GM18873 (cell line): Measurements from ENCODE around the gene TOGARAM2.

Experiments used
- ATAC-seq: cut with Tn5 transposase; IDR thresholded peaks from one replicate; pipeline ENCODE4 v1.9.1; 2021; ENCODE audit warnings: mild to moderate bottlenecking, moderate library complexity, moderate number of reproducible peaks; ENCODE audit not compliant: unreplicated experiment, low FRiP score

The TOGARAM2 gene

DNA sequence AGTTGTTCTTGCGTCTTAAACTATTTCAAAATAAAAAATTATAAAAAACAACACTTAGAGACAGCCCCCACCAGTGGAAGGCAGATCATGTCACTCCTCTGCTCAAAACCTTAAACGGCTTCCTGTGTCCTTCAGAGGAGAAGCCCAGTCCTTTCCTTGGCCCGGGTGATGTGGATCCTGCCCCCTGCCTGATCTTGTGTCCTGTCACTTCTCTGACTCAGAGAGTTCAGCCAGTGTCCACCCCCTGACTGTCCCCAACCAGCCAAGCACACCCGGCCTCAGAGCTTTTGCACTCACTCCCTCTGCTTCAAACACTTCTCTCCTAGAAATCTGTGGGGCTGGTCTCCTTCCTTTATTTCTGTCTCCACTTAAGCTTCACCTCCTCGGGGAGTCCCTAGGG lies 35.4 kb downstream of the TOGARAM2 start:
- no peak for ATAC-seq

DNA sequence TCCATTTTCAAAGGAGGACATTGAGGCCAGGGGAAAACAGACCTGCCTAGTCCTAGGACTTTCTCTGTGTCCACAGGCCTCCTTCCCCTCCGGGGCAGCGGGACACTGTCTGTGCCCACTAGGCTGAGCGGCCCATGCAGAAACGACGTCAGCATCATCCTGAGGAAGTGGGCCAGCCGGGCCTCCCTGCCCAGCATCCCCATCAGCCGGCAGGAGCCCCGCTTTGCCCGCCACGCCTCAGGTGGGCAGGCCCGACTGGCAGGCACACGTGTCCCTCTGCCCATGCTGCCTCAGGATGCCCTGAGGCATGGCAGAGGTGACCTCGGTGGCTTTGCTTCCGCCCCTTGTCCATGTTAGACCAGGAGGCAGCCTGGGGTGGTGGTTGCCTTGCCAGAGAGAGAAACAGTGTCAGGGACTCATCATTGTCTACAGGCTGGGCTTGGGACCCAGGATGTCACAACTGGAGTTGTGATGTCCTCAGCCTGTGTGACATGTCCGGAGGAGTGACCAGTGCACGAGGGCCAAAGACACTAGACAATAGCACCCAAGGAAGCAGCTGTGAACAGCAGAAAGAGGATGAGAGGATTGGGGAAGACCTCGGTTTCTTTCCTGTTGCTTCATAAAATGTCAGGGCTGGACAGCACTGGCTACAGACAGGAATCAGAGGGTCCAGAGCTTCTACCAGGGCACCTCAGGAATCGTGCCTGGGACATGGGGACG lies 36.8 kb downstream of the TOGARAM2 start:
- no peak for ATAC-seq

DNA sequence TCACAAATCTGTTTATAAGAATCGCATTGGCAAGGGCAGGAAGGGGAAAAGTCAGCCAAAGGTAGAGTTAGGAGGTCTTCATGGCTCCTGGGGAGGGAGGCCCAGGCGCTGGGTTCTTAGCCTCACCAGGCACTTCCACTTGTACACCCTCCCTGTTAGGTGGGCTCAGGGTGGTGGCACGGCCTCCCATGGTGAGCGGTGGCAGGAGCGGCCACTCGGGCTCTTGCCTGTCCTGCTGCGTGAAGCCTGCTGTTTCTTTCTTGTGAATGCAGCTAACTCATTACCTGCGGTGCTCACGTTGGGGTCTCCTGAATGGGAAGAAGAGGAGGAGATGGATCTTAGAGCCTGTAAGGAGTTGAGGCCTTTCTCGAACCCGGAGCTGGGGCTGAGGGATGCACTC lies 40.8 kb downstream of the TOGARAM2 start:
- no peak for ATAC-seq

DNA sequence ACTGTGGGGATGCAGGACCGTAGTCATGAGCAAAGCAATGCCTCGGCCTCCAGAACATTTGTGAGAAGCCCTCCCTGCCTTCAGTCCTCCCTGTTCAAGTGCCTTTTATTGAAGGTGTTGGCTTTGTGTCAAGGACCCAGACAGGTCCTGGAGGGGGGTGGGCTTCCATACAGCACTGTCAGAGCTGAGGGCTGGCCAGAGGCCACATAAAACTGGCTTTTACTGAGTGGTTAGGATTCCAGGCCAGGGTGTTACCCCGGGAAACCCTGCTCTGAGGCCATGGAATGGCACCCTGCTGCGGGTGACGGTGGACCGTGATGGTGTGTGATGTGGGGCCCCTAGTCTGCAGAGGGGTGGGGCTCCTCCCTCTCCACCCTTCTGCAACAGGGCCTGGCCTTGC lies 41.6 kb downstream of the TOGARAM2 start:
- ATAC-seq, result no peak

DNA sequence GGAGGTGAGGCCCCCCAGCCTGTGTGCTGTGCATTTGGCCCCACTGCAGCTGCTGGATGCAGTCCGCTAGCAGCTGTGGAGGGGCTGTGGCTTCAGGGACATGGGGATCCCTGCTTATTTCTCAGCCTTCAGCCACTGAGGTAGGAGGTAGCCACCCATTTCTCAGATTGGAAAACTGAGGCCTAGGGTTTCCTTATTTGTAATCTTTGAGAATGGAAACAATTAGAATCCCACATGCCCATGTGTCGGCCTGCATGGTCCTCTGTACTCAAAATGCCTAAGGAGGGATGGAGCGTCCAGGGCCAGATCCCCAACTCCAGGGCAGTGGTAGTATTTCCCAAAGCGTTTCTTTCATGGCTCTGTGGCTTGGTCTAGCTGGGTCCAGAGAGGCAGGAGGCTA lies 42.1 kb downstream of the TOGARAM2 start:
- ATAC-seq, result no peak

DNA sequence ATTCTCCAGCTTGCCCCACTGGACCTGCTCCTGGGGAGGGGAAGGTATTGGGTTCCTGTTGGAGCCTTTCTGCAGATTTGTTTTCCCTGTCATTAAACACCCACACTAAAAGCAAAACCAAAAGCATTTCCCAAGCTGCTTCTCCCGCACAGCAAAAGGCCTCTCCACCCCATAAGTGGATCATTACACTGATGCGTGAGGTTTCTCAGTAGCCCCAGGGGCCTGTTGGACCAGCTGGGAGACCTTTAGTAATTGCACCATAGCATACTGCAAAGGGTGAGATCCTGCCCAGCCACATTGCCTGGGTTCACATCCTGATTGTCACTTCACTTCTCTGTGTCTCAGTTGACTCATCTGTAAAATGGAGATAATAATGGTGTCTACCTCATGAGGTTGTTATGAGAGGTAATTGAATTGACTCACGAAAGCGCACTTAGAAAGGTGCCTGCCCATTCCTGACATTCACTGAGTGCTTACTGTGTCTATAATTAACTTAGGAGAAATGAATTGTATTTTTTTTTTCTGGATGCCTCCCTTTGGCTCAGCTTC lies 43.9 kb downstream of the TOGARAM2 start:
- no peak for ATAC-seq

DNA sequence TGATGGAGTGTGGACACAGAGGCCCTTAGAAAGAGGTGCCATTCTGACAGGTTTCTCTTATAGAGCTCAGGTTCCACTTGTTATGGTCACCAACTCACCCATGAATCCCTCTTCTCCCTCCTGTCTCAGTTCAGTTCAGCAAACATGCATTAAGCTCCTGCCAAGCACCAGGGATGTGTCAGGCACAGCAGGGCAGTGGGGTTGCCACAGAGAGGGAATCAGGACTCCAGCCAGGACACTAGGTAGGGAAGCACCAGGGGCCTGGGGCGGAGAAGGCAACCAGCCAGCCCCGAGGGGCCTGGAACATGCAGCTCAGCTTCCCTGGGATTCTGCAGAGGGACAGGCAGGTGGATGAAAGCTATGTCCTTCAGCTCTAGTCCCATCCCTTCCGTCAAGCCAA lies 44.6 kb downstream of the TOGARAM2 start:
- ATAC-seq, result no peak

DNA sequence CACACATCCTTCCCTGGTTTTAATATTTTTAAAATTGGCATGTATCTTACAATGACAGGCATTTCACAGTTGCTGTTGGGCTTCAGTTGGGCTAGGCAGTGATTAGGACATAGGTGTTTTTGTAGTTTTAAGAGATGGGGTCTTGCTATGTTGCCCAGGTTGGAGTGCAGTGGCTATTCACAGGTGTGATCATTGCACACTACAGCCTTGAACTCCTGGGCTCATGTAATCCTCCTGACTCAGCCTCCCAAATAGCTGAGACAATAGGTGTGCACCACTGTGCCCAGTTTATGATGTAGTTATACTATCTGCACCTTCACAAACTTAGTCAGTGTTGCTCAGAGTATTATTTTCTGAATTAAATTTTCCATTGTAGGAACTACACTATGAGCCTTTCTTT lies 49.9 kb downstream of the TOGARAM2 start:
- no peak for ATAC-seq

DNA sequence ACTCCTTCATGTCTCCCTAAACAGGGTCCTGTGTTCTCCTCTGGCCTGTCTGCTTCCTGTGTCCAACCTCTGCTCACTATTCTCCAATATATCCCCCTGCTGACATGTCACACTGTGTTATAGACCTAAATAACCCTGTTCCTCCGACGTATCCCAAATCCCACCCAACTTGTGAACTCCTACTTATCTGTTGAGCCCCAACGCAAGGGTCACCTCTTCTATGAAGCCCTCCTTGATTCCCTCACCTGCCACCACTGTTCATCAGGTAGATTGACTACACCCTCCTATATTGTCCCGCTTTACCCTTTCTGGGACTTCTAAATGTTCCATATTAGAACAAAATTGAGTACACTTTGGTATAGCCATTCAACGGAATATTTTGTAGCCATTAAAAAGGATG lies 51.1 kb downstream of the TOGARAM2 start:
- ATAC-seq, result no peak

DNA sequence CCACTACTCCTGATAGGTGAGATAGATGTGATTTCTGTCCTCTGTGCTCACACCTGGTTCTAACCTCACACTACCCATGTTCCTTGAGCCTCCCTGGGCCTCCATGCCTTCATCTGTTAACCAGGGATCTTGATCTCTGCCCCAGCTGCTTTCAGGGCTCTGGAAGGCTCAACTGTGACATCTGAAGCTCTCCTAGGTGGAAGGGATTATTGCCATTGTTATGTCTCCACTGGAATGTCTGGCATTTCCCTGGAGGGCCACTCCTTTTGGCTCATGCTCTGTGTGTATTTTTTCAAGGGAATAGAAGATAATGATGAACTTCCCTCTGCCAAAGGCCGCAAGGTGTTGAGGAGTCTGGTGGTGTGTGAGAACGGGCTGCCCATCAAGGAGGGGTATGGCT lies 52.1 kb downstream of the TOGARAM2 start:
- no peak for ATAC-seq

DNA sequence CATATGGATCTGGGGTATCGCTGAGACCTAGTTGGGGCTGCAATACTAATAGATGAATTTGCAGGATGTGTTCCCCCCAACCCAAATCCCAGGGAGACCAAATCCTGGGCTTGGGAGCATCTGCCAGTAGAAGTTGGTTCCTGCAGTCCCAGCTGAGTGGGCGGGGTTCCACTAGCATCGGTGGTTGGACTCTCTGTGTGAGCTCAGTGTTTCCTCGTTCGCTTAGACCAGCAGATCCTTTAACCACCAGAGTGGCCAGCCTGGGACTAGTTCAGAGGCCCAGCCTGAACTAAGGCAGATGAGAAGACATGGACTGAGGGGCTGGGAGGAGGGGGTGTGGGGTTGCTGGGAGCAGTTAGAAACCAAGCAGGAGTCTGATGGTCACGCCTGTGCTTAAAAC lies 52.6 kb downstream of the TOGARAM2 start:
- no peak for ATAC-seq

DNA sequence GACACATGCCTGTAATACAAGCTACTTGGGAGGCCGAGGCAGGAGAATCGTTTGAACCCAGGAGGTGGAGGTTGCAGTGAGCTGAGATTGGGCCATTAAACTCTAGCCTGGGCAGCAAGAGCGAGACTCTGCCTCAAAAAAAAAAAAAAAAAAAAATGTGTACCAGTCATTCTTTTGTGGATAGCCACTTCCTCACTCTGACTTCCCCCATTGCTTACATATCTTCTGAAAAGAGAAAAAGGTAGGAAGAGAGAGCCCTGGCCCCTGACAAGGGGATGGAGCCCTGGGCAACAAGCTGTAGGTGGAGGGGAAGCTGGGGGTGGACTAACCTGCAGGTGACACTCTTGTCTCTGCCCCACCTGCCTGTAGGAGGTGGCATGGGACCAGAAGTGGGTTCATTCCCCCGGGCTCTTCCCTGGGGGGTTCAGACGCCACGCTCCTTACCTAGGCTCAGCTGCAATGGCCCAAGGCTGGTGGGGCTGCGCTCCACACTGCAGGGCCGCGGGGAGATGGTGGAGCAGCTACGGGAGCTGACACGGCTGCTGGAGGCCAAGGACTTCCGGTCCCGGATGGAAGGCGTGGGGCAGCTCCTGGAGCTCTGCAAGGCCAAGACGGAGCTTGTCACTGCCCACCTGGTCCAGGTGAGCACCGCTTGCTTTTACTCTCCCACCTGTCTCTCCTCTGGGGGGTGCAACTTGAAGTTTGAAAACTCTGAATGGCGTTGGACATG lies 54.1 kb downstream of the TOGARAM2 start:
- ATAC-seq, result no peak

DNA sequence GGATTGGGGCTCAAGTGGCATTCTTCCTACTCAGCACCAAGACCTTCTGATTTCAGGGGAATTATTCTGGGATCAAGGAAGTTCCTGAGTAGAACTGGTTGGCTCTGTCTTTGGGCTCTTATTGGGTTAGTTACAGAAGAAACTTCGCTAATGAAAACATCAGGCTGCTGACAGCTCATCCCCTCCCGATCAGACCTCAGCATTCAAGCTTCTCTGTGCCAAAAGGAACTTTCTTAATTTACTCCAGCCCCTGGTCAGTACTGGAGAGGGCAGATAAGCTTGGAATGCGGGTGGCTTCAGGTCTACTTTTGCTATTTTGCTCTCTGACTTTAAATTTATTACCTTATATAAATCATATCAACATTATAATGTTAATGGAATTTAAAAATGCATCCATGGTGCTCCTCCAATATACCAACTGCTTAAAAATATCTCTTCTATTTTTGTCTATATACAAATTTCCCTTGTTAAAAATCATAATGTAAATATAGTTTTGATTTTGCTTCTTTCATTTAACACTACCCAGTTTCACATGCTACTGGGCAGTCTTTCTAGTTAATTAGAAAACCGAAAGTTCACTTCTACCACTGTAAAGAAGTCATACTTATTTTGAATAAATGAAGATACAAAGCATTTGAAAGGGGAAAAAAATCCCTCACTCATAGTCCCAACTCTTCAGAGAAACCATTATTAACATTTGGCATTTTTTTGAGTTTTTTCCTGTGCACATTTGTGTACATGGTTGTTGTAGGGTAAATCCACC lies 58.8 kb downstream of the TOGARAM2 start:
- no peak for ATAC-seq

DNA sequence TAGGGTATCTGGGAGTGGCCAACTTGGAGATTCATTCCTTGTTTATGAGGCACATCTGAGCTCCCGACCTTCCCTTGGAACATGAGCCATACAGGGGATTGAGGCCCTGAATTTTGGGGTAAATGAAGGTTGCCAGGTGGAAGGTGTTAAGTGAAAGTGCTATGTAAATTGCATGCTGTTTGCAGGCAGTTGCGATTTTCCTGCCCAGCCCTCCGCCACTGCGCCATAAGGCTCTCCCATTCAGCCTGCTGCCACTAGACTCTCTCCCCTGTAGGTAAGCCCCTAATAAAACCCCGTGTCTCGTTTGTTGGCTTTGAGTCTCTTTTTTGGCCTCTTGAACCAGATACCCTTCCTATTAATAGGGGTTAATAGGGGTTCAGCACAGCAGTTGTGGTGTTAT lies 59.5 kb downstream of the TOGARAM2 start:
- ATAC-seq, result no peak

DNA sequence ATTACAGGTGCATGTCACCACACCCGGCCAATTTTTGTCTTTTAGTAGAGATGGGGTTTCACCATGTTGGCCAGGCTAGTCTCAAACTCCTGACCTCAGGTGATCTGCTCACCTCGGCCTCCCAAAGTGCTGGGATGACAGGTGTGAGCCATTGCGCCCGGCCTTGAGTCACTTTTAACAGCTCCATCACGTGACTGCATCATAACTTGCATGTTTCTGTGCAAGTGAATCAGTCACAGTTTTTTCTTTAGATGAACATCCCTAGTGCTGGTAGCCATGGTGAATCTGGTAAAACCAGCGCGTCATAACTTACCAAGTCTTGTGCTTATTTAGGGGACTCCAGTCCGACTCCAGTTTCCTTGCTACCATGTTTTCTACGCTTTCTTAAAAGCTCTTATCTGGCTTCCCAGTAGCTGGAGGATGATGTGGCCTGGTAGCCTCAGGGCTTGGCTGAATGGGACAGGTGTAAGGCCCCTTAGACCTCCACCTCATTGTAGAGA lies 60.1 kb downstream of the TOGARAM2 start:
- no peak for ATAC-seq

DNA sequence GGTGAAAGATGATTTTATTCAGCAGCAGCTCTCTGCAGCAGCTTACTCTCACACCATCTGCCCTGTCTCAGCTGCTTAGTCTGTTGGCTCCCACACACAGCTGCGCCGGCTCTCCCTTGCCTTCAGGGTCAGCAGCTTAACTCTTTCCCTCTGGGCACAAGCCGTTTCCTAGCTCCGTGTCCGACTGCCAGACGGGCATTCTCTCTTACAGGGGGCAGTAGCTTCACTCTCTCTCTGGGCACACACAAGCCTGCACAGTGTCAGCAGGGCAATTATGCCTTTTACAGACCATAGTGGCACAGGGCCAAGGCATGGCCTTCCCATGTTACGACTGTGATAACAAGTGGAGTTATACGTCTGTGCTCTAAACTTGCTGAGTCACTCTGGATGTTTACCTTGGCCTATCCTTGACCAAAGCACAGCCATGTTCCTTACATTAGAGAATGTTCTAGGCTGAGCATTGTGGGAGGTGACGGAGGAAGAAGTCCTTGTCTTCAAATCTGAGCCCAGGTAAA lies 61.5 kb downstream of the TOGARAM2 start:
- no peak for ATAC-seq

DNA sequence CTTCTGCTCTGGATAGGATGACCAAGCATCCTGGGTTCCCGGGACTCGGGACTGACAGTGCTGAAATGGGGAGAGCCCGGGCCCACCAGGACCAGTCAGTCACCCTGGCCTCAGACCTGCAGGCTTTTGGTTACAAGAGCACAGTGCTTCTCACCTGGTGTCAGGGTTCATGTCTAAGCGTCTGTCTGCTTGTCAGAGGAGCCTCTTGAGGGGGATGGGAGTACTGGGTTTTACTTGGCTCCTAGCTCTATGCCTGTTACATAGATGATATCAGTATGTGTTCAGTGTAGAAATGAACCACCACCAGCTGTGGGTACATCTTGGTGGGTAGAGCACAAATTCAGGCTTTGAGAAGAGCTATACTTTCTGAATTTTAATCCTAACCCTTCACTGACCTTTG lies 63.4 kb downstream of the TOGARAM2 start:
- ATAC-seq, result no peak

DNA sequence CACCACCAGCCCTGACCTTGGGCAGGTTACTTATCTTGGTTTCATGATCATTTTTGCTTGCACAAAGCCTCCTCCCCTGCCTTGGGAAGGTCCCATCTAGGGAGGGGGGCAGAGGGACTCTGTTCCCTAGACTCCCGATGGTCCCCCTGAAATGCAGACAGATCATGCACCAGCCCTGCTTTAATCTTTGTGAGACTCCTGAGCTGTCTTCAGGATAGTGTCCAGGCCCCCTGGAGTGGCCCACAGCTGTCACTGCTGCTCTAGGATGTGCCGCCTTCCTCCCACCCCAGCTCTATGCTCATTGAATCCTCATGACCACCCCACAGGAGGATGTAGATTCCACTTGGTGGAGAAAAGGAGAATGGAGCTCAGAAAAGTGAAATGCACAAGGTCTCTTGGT lies 65.2 kb downstream of the TOGARAM2 start:
- no peak for ATAC-seq

DNA sequence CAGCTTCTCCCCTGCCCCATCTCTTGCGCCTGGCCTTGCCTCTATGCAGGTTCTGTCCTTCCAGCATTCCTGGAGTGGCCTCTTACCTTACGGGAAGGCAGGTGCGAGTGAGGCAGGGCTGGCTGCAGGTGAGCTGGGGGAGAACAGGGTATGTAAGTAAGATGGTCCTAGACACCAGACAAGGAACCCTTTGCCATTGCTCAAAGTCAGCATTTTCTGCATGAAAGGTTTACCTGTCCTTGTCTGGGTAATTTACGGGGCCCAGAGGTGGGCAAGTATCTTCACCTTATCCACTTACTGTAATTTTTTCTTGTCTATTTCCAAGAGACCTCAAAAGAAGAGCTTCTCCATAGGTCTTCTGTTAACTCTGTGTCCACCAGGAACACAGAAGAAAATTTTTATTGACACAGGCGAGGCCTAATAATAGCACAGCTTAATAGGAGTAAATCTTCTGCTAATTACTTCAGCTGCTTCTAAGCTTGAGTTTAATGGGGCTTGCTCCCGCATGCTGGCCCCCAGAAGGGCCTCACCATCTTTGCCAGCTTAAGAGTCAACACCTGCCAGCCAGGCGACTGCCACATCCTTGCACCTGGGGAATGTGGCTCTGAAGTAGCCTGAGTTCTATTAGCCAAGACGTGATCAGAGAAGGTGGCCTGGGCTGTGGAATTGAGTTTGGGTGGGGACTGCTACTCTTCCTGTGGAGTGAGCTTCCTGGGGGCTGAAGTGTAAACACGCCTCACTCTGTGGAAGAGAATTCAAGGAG lies 66.2 kb downstream of the TOGARAM2 start:
- ATAC-seq, result no peak

DNA sequence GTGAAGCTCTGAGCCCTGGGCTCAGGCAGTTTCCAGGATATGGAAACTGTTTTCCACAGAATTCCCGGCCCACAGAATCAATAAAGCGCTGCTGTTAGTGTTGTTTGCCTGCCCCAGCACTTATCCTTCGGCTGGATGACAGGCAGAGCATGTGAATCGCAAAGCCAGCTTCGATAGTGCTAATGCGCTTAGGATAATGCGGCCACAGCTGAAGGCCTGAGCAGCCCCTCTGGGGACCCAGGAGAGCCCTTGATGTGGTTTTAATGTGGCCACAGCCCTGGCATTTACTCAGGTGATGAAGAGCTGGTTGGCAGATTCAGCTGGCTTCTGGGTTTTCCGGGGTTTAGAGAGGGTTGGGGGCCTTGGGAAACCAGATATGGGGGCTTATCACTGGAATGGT lies 69.5 kb downstream of the TOGARAM2 start:
- no peak for ATAC-seq
